Endometrium (tissue), 2 donors: ENCODE results near the gene SLC4A1AP.
"Not testable (repeated sequence)": the region's sequence is repeated elsewhere in the genome, so short reads cannot be mapped to it uniquely, and the experiment has no call there.

Source experiments
- FAIRE-seq: peaks from 2 replicates; lab custom pipeline; 2012; peaks lifted over from hg19 to GRCh38; lab: Jason Lieb, UNC
- donor health status: control.
- donor health status: control.

SLC4A1AP gene

GRCh38 chr2:27663285-27664153 is at the start of gene SLC4A1AP, which contains the start of gene SUPT7L:
TSS of gene SLC4A1AP (plus strand) at chr2:27663889. CDS start at chr2:27663915, 26 bp downstream.
TSS of gene SUPT7L (minus strand) at chr2:27663614. CDS start at chr2:27662192, 1,422 bp downstream.
- no peak for FAIRE-seq

DNA sequence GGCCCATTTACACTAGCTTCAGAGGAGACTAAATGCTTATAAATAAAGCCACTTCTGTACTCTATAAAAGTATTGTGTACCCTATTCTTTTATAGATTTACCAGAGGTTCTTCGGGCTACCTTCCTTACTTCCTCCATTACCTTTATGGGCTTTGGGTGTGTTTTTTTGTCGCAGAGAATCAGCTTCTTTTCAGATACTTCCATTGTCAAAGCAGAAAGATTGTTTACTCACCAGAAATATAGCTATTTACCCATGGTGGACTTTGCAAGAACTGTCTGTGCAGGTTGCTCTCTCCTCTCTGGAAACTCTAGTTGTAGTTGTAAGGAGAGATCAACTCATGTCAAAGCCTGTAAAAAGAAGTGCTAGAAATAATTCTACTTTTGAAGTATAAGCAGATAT is 49.7 kb upstream of the SLC4A1AP start:
- no peak for FAIRE-seq

DNA sequence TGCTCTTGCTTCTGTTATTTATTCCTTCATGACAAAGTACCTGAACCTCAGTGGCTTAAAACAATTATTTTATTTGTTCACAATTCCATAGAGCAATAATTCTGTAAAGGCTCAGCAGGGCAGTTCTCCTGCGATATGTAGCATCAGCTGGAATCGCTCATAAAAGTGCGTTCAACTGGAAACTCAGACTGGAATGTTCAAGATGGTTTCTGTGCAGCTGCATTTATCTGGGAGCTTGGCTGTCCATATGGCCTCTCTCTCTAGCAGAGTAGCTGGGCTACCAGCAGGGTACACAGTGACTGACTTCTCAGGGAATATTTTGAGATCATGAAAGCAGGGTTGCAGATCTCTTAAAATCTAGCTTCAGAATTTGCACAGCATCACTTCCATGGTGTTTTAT is 48.4 kb upstream of the SLC4A1AP start:
- no peak for FAIRE-seq

- no peak for FAIRE-seq
These were observed 42.2 kb upstream of the SLC4A1AP start for GRCh38 chr2:27621524-27621923.

DNA sequence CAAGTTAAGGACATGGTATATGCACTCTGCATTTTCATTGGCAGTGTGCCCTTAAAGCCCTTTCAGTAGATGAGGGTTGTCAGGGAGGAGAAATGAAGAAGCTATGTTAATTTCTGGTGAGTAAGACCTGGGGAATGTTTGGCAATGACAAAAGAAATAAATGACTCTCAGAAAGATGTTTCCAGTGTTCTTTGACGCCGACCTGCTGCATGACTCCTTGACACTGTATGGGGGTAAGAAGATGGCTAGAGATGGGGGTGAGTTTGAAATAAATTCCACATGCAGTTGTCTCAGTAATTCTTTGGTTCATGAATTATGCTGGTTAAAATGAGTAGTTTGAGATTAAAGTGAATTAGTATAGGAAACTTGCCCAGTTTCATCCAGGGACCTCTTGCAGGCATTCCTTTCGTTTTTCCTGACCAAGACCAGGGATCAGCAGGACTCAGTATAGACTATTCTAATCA is 40.7 kb upstream of the SLC4A1AP start:
- FAIRE-seq = no peak

DNA sequence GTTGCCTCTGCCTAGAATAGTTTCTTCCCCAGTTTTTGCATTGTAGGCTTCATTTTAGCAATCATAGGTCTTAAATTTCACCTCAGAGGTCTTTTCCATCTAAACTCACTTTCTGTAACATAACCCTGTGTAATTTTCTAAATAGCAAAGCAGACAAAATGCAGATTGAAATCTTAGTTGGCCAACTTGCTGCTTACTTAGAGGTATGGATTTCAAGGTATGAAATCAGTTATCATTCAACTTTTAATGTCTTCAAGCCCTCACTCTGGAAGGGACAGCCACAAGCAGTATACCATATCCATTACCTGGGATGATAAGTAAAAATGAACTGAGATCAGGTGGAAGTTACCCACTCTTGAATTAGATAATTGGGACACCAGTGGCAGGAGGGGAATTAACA is 38.7 kb upstream of the SLC4A1AP start:
- FAIRE-seq = no peak

GRCh38 chr2:27626323-27626722 is 37.4 kb upstream of the SLC4A1AP start:
- not testable (repeated sequence) for FAIRE-seq

DNA sequence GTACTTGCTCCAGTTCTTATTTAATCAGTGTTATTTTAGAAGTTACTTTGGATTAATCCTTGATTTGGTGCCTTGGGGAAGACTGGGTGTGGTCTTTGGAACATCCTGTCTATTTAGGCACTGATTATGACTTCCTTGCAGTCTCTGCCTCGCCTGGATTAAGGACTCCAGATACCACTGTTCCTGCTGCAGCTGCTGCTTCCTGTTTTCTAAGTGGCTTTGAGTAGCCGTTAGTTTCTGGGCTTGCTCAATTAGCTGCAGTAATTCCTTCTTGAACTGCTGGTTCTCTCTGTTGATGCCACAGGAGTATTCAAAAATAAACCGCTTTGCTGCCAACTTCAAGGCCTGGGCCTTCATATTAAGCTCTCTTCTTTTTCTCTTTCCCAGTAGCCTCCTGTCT is 36.8 kb upstream of the SLC4A1AP start:
- not testable (repeated sequence) for FAIRE-seq

DNA sequence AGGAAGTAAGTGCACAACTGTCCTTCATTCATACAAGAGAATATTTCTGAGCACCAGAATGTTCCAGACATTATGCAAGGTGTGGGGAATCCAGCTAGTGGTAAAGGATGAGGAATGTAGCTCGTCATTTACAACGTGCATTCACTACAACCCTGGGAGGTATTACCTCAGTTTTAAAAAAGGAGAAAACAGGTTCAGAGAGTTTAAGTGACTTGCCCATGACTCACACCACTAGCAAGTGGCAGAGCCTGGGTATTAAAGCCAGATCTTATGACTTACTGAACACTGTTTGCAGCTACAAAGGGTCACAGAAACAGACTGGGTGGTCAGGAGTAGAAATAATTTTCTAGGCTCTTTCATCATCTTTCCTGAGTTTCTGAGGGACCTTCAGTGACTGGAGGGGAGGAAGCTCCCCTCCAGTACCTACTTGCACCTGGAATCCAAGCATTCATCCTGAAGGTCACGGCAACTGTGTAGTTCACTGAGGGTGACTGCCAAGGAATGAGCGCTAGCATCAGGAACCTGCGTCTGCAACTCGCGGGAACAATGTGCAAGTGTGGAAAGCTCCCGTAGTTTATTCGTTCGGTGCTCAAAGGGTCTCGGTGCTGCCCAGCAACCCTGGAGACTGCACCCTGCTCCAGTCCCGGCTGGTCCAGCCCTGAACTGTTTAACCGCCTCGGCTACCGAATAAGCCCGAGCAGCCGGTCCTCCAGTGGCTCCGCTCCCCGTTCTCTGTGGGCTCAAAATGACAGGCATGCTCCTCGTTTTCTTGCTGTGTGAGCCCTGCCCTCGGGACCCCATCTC is 35.5 kb upstream of the SLC4A1AP start:
- no peak for FAIRE-seq

DNA sequence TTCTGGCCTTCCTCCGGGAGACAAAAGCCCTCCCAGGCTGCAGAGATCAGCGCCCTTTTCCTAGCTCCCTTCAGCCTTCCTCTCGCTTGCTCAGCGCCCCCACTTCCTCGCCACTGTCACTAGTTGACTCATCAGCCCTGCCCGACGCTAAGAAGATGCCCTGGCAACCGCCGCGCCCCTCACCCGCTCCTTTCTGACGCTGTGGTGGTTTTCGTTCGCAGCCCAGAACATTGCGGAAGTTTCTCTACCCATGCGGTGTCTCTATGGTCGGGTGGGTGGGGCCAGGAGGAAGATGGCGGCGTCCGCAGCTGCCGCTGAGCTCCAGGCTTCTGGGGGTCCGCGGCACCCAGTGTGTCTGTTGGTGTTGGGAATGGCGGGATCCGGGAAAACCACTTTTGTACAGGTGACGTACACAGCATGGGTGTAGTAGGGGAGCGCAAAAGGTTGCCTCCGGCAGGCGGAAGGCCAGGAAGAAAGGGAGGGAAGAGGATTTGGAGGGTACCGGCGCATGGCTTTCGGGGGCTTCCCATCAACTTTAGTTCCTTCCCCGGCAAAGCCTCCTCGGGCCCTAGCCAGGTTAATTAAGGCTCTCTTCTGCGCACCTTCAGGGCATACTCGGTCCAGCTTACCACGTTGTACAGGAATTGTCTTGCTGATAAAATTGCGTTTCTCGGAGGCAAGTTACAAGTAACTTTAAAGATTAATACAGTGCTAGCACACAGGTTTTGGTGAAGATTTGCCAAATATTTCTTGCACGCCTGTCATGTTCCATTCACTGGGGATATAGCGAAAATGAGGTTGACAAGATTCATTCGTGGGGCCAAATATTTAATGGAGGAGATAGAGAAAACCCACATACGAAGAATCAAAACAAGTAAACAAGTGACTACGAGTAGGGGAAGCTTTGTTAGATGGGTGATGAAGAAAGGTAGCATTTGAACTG is 34.7 kb upstream of the SLC4A1AP start, which contains the start of the genes CCDC121 and GPN1:
Gene CCDC121, minus strand, starts transcription at position 246 of the 943 bp plus-strand sequence. CDS start 1,213 bp downstream, outside the sequence.
Gene GPN1, plus strand, starts transcription at position 284 of the 943 bp plus-strand sequence. Its CDS starts 9 bp downstream, at position 293.
- no peak for FAIRE-seq

DNA sequence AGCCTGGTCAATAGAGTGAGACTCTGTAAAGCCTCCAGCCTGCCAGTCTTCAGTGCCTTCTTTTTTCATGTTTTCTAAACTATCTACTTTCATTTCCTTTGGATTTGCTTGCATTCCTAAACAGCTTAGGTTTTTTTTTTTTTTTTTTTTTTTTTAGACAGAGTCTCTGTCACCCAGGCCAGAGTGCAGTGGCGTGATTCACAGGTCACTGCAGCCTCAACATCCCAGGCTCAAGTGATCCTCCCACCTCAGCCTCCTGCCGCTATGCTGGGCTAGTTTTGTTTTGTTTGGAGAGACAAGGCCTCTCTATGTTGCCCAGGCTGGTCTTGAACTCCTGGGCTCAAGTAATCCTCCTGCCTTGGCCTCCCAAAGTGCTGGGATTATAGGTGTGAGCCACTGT is 33.4 kb upstream of the SLC4A1AP start:
- not testable (repeated sequence) for FAIRE-seq

GRCh38 chr2:27634291-27634690 is 29.4 kb upstream of the SLC4A1AP start:
- FAIRE-seq = no peak

DNA sequence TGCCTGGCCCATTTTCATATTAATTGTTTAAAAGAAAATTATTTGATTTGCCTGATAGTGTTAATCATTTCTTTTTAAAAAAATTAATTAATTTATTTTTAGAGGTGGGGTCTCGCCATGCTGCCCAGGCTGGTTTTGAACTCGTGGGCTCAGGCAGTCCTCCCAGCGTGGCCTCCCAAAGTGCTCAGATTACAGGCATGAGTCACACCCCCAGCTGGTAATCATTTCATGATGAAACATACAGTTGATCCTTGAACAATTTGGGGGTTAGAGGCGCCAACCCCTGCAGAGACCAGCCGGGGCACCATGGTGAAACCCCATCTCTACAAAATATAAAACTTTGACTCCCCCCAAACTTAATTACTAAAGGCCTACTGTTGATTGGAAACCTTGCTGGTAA is 26.9 kb upstream of the SLC4A1AP start:
- no peak for FAIRE-seq

GRCh38 chr2:27638037-27638637 is 25.6 kb upstream of the SLC4A1AP start:
- FAIRE-seq = no peak

- no peak for FAIRE-seq
These were observed 25.0 kb upstream of the SLC4A1AP start for GRCh38 chr2:27638709-27639108.

- no peak for FAIRE-seq
These were observed 22.9 kb upstream of the SLC4A1AP start for GRCh38 chr2:27640722-27641245.

DNA sequence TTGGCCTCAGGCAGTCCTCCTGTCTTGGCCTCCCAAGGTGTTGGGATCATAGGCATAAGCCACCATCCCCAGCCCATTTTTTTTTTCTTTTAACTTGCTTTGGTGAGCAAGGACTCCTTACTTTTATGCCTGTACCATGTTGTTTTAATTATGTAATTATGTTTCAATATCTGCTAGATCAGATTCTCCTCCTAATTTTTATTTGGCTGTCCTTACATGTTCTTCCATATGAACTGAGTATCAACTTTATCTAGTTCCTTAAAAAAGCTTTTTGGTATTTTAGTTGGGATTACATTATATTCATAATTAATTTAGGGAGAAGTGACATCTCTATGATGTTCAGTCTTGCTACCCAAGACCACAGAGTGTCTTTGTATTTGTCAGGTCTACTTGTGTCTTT is 18.5 kb upstream of the SLC4A1AP start:
- no peak for FAIRE-seq

GRCh38 chr2:27647289-27647688 is 16.4 kb upstream of the SLC4A1AP start:
- no peak for FAIRE-seq

- no peak for FAIRE-seq
These were observed 16.0 kb upstream of the SLC4A1AP start for GRCh38 chr2:27647737-27648136.

GRCh38 chr2:27651056-27651455 is 12.6 kb upstream of the SLC4A1AP start:
- no peak for FAIRE-seq

DNA sequence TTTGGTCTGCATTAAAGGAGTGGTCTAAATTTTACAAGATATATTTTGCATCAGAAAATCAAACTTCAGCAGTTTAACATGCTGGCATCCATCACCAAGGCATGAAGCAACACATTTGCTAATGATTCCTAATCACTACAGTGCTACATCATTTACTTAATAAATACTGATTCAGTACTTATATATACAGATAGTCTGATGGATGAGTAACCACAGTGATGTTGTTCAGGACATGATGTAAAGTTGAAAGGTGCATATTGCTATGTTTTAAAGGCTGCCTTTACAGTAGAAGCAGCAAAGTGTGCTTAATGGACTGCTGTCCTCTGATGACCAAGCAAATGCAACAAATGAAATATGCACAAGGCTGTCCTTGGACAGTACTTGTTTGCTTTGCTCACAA is 11.3 kb upstream of the SLC4A1AP start:
- FAIRE-seq = no peak
